ENCODE measurements around the gene CARTPT. TPM values are rescaled to one million over a fixed set of nuclear protein-coding genes. Genes with fewer than 3 reads are reported as not detected.

Gene CARTPT
- total and polyA plus RNA-seq, 2 of the 8 experiments (the other 6 are each of a cell fraction or from before 2014, with no cell fraction given): not detected

DNA sequence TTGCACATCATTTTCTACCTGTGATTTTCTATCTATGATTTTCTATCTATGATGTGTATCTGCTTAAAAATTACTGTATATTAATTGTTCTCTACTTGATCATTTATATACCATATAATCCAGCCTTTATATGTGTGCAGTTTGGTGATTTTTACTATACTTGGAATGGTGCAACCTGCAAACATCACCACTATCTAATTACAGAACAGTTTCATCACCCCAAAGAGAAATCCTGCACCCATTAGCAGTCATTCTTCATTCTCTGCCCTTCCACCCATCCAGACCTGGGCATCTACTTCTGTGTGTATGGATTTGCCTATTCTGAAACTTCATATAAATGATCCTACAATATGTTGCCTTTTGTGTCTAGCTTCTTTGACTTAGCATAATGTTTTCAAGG, 51.3 kb downstream of the CARTPT start (continued):
- TF ChIP-seq, protein P1, sequence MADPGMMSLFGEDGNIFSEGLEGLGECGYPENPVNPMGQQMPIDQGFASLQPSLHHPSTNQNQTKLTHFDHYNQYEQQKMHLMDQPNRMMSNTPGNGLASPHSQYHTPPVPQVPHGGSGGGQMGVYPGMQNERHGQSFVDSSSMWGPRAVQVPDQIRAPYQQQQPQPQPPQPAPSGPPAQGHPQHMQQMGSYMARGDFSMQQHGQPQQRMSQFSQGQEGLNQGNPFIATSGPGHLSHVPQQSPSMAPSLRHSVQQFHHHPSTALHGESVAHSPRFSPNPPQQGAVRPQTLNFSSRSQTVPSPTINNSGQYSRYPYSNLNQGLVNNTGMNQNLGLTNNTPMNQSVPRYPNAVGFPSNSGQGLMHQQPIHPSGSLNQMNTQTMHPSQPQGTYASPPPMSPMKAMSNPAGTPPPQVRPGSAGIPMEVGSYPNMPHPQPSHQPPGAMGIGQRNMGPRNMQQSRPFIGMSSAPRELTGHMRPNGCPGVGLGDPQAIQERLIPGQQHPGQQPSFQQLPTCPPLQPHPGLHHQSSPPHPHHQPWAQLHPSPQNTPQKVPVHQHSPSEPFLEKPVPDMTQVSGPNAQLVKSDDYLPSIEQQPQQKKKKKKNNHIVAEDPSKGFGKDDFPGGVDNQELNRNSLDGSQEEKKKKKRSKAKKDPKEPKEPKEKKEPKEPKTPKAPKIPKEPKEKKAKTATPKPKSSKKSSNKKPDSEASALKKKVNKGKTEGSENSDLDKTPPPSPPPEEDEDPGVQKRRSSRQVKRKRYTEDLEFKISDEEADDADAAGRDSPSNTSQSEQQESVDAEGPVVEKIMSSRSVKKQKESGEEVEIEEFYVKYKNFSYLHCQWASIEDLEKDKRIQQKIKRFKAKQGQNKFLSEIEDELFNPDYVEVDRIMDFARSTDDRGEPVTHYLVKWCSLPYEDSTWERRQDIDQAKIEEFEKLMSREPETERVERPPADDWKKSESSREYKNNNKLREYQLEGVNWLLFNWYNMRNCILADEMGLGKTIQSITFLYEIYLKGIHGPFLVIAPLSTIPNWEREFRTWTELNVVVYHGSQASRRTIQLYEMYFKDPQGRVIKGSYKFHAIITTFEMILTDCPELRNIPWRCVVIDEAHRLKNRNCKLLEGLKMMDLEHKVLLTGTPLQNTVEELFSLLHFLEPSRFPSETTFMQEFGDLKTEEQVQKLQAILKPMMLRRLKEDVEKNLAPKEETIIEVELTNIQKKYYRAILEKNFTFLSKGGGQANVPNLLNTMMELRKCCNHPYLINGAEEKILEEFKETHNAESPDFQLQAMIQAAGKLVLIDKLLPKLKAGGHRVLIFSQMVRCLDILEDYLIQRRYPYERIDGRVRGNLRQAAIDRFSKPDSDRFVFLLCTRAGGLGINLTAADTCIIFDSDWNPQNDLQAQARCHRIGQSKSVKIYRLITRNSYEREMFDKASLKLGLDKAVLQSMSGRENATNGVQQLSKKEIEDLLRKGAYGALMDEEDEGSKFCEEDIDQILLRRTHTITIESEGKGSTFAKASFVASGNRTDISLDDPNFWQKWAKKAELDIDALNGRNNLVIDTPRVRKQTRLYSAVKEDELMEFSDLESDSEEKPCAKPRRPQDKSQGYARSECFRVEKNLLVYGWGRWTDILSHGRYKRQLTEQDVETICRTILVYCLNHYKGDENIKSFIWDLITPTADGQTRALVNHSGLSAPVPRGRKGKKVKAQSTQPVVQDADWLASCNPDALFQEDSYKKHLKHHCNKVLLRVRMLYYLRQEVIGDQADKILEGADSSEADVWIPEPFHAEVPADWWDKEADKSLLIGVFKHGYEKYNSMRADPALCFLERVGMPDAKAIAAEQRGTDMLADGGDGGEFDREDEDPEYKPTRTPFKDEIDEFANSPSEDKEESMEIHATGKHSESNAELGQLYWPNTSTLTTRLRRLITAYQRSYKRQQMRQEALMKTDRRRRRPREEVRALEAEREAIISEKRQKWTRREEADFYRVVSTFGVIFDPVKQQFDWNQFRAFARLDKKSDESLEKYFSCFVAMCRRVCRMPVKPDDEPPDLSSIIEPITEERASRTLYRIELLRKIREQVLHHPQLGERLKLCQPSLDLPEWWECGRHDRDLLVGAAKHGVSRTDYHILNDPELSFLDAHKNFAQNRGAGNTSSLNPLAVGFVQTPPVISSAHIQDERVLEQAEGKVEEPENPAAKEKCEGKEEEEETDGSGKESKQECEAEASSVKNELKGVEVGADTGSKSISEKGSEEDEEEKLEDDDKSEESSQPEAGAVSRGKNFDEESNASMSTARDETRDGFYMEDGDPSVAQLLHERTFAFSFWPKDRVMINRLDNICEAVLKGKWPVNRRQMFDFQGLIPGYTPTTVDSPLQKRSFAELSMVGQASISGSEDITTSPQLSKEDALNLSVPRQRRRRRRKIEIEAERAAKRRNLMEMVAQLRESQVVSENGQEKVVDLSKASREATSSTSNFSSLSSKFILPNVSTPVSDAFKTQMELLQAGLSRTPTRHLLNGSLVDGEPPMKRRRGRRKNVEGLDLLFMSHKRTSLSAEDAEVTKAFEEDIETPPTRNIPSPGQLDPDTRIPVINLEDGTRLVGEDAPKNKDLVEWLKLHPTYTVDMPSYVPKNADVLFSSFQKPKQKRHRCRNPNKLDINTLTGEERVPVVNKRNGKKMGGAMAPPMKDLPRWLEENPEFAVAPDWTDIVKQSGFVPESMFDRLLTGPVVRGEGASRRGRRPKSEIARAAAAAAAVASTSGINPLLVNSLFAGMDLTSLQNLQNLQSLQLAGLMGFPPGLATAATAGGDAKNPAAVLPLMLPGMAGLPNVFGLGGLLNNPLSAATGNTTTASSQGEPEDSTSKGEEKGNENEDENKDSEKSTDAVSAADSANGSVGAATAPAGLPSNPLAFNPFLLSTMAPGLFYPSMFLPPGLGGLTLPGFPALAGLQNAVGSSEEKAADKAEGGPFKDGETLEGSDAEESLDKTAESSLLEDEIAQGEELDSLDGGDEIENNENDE (IDR thresholded peaks at IDR 0.05; ENCODE audit: insufficient replicate concordance, low read length): no peak
- TF ChIP-seq GABPA (IDR thresholded peaks at IDR 0.05; ENCODE audit: borderline replicate concordance, insufficient read depth, low read length): no peak
- no peak for TF ChIP-seq CBX5 (IDR thresholded peaks at IDR 0.05; ENCODE audit: low read depth, low read length)
- no peak for TF ChIP-seq MAFK (IDR thresholded peaks at IDR 0.05; ENCODE audit: low read depth, low read length)
- TF ChIP-seq, protein P2, sequence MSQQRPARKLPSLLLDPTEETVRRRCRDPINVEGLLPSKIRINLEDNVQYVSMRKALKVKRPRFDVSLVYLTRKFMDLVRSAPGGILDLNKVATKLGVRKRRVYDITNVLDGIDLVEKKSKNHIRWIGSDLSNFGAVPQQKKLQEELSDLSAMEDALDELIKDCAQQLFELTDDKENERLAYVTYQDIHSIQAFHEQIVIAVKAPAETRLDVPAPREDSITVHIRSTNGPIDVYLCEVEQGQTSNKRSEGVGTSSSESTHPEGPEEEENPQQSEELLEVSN (IDR thresholded peaks at IDR 0.05): no peak
- TF ChIP-seq, protein P3, sequence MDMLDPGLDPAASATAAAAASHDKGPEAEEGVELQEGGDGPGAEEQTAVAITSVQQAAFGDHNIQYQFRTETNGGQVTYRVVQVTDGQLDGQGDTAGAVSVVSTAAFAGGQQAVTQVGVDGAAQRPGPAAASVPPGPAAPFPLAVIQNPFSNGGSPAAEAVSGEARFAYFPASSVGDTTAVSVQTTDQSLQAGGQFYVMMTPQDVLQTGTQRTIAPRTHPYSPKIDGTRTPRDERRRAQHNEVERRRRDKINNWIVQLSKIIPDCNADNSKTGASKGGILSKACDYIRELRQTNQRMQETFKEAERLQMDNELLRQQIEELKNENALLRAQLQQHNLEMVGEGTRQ (IDR thresholded peaks at IDR 0.05; ENCODE audit: low read length): no peak
- no peak for TF ChIP-seq SP2 (IDR thresholded peaks at IDR 0.05; ENCODE audit: low read length)
- TF ChIP-seq TCF12 (IDR thresholded peaks at IDR 0.05; ENCODE audit: low read depth, low read length): no peak
- TF ChIP-seq SIX5 (IDR thresholded peaks at IDR 0.05; ENCODE audit: low read depth, low read length): no peak
- TF ChIP-seq SIRT6 (IDR thresholded peaks at IDR 0.05; ENCODE audit: low read length): no peak
- no peak for TF ChIP-seq JUND (IDR thresholded peaks at IDR 0.05; ENCODE audit: low read length)

Measured in H1 (cell line).